Measurements from ENCODE around the gene HTR2B.

- TF ChIP-seq, protein P1, sequence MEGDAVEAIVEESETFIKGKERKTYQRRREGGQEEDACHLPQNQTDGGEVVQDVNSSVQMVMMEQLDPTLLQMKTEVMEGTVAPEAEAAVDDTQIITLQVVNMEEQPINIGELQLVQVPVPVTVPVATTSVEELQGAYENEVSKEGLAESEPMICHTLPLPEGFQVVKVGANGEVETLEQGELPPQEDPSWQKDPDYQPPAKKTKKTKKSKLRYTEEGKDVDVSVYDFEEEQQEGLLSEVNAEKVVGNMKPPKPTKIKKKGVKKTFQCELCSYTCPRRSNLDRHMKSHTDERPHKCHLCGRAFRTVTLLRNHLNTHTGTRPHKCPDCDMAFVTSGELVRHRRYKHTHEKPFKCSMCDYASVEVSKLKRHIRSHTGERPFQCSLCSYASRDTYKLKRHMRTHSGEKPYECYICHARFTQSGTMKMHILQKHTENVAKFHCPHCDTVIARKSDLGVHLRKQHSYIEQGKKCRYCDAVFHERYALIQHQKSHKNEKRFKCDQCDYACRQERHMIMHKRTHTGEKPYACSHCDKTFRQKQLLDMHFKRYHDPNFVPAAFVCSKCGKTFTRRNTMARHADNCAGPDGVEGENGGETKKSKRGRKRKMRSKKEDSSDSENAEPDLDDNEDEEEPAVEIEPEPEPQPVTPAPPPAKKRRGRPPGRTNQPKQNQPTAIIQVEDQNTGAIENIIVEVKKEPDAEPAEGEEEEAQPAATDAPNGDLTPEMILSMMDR (IDR thresholded peaks at IDR 0.05), result no peak
- TF ChIP-seq POLR2A (IDR thresholded peaks at IDR 0.05), result no peak
These were observed 43.1 kb upstream of the HTR2B start for GRCh38 chr2:231167745-231168459.

Measured in Peyer's patch (tissue), 4 donors.